B cell (primary cell): ENCODE data around the gene SS18L1. TPM values are rescaled to one million over a fixed set of nuclear protein-coding genes. Genes with fewer than 3 reads are reported as not detected.

Experiments used
- ATAC-seq: fragments of 200-7000 bp; cut with Tn5 transposase; one replicate; pipeline ENCODE4 v1.10.0; 2021; ENCODE audit warnings: low read depth, mild to moderate bottlenecking, moderate number of reproducible peaks, moderate library complexity
- CTCF ChIA-PET: fragments of 350-600 bp; sonication (Branson Sonifier 250); formaldehyde crosslinking; loops from one replicate; lab custom pipeline; 2021; ENCODE audit warnings: antibody characterized with exemption, inconsistent platforms; lab: Charles Lee
- POLR2A ChIA-PET: fragments of 350-600 bp; sonication (Branson Sonifier 250); formaldehyde crosslinking; loops from one replicate; lab custom pipeline; 2021; ENCODE audit warnings: antibody characterized with exemption; lab: Charles Lee
- DNase-seq: peaks from one replicate; pipeline ENCODE4 v3.0.0; 2013
- H2AFZ ChIP-seq: 2 replicates; pipeline ENCODE4 v1.6.1; 2012; ENCODE audit warnings: mild to moderate bottlenecking, low read depth, low read length; ENCODE audit not compliant: insufficient read depth, poor library complexity, severe bottlenecking
- H3K27ac ChIP-seq, 2 donors: 1 replicate in 1 of 2; 2 replicates in 1 of 2; pipeline ENCODE4 v1.5.1; 2012 to 2013; ENCODE audit warnings: low read length in 2 of 2, mild to moderate bottlenecking in 2 of 2, moderate library complexity in 1 of 2
- H3K27me3 ChIP-seq, 4 experiments: fragments of 200-600 bp in 1 of 4; sonication (generic) in 1 of 4; replicated peaks in 1 of 4; 1 replicate in 2 of 4; 2 replicates in 2 of 4; pipeline versions ENCODE4 v1.6.1 to v1.7.0; 2013 to 2016; ENCODE audit warnings: low read length in 3 of 4, mild to moderate bottlenecking in 2 of 4, mixed read lengths in 1 of 4, moderate library complexity in 1 of 4; ENCODE audit not compliant: insufficient read depth in 4 of 4, control insufficient read depth in 3 of 4; ENCODE audit errors: control extremely low read depth in 1 of 4
- H3K36me3 ChIP-seq, 2 experiments: replicated peaks in 1 of 2; 1 replicate in 1 of 2; 2 replicates in 1 of 2; pipeline versions ENCODE4 v1.6.1 to v1.7.1; 2013; ENCODE audit warnings: low read length in 1 of 2; ENCODE audit not compliant: insufficient read depth in 2 of 2, control insufficient read depth in 1 of 2; ENCODE audit errors: control extremely low read depth in 1 of 2, extremely low read depth in 1 of 2
- H3K4me1 ChIP-seq, 2 donors: fragments of 200-600 bp in 1 of 2; sonication (generic) in 1 of 2; 1 replicate in 1 of 2; 2 replicates in 1 of 2; pipeline versions ENCODE4 v1.5.1 to v1.6.1; 2013 to 2017; ENCODE audit warnings: low read length in 2 of 2; ENCODE audit not compliant: control insufficient read depth in 2 of 2, insufficient read depth in 2 of 2
- H3K4me2 ChIP-seq: replicated peaks from 2 replicates; pipeline ENCODE3; 2012; ENCODE audit warnings: mild to moderate bottlenecking, low read depth, low read length; ENCODE audit not compliant: poor library complexity, severe bottlenecking
- H3K4me3 ChIP-seq, 5 experiments: fragments of 200-600 bp in 1 of 5; sonication (generic) in 1 of 5; 1 replicate in 3 of 5; 2 replicates in 2 of 5; pipeline versions ENCODE4 v1.5.1 to v1.7.0; 2011 to 2016; ENCODE audit warnings: low read length in 4 of 5, mild to moderate bottlenecking in 4 of 5, low read depth in 2 of 5, control low read depth in 1 of 5, moderate library complexity in 1 of 5; ENCODE audit not compliant: insufficient read depth in 1 of 5; ENCODE audit errors: control extremely low read depth in 1 of 5, extremely low read depth in 1 of 5
- H3K79me2 ChIP-seq: fragments of 200-600 bp; sonication (generic); one replicate; pipeline ENCODE4 v1.6.0; 2016; ENCODE audit warnings: low read length; ENCODE audit not compliant: control insufficient read depth, insufficient read depth
- H3K9ac ChIP-seq: fragments of 200-600 bp; sonication (generic); 2 replicates; pipeline ENCODE4 v1.6.1; 2017; ENCODE audit warnings: mild to moderate bottlenecking, low read length, moderate library complexity
- H3K9me3 ChIP-seq, 3 donors: one replicate each; pipeline versions ENCODE4 v1.6.1 to v1.7.1; 2013; ENCODE audit warnings: low read length in 2 of 3; ENCODE audit not compliant: control insufficient read depth in 2 of 3, insufficient read depth in 1 of 3; ENCODE audit errors: control extremely low read depth in 1 of 3
- H4K20me1 ChIP-seq: 2 replicates; pipeline ENCODE4 v1.6.0; 2012; ENCODE audit warnings: mild to moderate bottlenecking, low read length; ENCODE audit not compliant: insufficient read depth, control insufficient read depth, poor library complexity, severe bottlenecking
- H3K27ac Mint-ChIP-seq: one replicate; pipeline ENCODE4 v1.8.0; 2021; ENCODE audit warnings: mixed read lengths
- H3K27me3 Mint-ChIP-seq: one replicate; pipeline ENCODE4 v1.8.0; 2021; ENCODE audit warnings: mixed read lengths
- H3K4me1 Mint-ChIP-seq: one replicate; pipeline ENCODE4 v1.8.0; 2021; ENCODE audit warnings: mixed read lengths
- H3K4me3 Mint-ChIP-seq: one replicate; pipeline ENCODE4 v1.8.0; 2021; ENCODE audit warnings: mixed read lengths
- H3K9me3 Mint-ChIP-seq: one replicate; pipeline ENCODE4 v1.8.0; 2022; ENCODE audit warnings: mixed read lengths; ENCODE audit not compliant: insufficient read depth
- EZH2 ChIP-seq: IDR thresholded peaks from 2 replicates; pipeline ENCODE4 v1.6.1; 2012; ENCODE audit warnings: borderline replicate concordance, low read depth, mild to moderate bottlenecking, moderate library complexity, low read length; ENCODE audit not compliant: insufficient read depth, poor library complexity, severe bottlenecking
- WGBS: methylation state at CpG from one replicate; pipeline ENCODE4 v1.1.5; 2013; ENCODE audit warnings: missing lambda C conversion rate; ENCODE audit not compliant: insufficient coverage; 5-methylcytosine and 5-hydroxymethylcytosine counted together
- intact Hi-C: fragments of 100-400 bp; cut with micrococcal nuclease; formaldehyde crosslinking; loops from one replicate; pipeline ENCODE4 v1.10.0; 2022
- polyA plus RNA-seq: library from polyadenylated mRNA; depleted of rRNA; stranded (reverse); fragments of >200 nt; gene quantifications from 2 replicates; pipeline ENCODE4 v1.2.3, GENCODE V29; 2012
- total RNA-seq, 2 donors: library from RNA; stranded (reverse); fragments of 120-200 nt in 1 of 2; gene quantifications; 1 replicate in 1 of 2; 2 replicates in 1 of 2; pipeline versions ENCODE4 v1.2.3 to v1.2.4, GENCODE V29; 2013 to 2022
- TF ChIP-seq, protein P1 (sequence below): fragments of 200-600 bp; IDR thresholded peaks from one replicate; pipeline ENCODE4 v1.8.0; 2022; ENCODE audit warnings: antibody characterized with exemption, mild to moderate bottlenecking

Gene SS18L1
- total and polyA plus RNA-seq, 2 donors (not counting 1 experiment from before 2014, with no cell fraction given): 15.4 to 20.7 TPM

DNA sequence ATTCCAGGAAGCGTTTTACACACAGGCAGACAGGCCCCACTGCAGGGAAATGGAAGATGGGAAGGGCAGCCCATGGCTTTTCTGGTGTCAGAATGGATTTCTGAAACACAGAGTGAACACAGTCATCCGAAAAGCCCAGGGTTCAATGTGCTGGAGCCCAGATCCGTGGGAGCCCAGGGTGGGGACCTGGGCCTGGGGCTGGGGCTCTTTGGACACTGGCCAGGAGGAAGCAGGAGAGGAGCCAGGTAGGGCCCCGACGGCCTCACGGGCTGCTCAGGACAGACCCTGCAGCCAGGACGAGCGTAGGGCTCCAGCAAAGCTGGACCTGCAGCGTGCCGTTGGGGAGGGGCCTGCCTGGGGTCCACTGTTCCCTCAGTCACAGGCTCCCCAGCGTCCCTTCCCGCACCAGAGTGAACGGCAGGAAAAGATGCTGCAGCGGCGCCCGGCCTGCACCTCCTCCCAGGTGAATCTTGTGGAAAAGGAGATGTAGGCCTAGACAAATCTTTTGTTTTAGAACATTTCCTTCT is 45.6 kb upstream of the SS18L1 start:
- no peak overlapping the region for H3K4me3 Mint-ChIP-seq
- WGBS: 89% methylated on average over 10 of the region's 16 CpGs
- H3K27me3 Mint-ChIP-seq: peaks cover 15% of the 10 kb centered on the region
- Histone ChIP-seq H4K20me1 (no peaks in the 10 kb centered on the region), H3K27me3 (peaks cover 0 to 13% (median 3%) of the 10 kb centered on the region in 4 experiments), H3K4me2 (no peak overlapping the region), H3K36me3 (no peaks in the 10 kb centered on the region), H3K4me1 (no peaks in the 10 kb centered on the region), H3K79me2 (no peaks in the 10 kb centered on the region), H3K9me3 (peaks cover 0 to 52% (median 13%) of the 10 kb centered on the region in 3 donors), H3K27ac (no peak overlapping the region), H3K4me3 (no peak overlapping the region), H3K9ac (no peak overlapping the region), H2AFZ (no peak overlapping the region)
- peaks cover 5% of the 10 kb centered on the region for H3K9me3 Mint-ChIP-seq
- CTCF ChIA-PET: no interaction called here
- no peak for TF ChIP-seq EZH2
- TF ChIP-seq, protein P1, sequence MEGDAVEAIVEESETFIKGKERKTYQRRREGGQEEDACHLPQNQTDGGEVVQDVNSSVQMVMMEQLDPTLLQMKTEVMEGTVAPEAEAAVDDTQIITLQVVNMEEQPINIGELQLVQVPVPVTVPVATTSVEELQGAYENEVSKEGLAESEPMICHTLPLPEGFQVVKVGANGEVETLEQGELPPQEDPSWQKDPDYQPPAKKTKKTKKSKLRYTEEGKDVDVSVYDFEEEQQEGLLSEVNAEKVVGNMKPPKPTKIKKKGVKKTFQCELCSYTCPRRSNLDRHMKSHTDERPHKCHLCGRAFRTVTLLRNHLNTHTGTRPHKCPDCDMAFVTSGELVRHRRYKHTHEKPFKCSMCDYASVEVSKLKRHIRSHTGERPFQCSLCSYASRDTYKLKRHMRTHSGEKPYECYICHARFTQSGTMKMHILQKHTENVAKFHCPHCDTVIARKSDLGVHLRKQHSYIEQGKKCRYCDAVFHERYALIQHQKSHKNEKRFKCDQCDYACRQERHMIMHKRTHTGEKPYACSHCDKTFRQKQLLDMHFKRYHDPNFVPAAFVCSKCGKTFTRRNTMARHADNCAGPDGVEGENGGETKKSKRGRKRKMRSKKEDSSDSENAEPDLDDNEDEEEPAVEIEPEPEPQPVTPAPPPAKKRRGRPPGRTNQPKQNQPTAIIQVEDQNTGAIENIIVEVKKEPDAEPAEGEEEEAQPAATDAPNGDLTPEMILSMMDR: no peak
- intact Hi-C loops: no loop called here
- ATAC-seq: no peak
- H3K27ac Mint-ChIP-seq: no peak overlapping the region
- no peaks in the 10 kb centered on the region for H3K4me1 Mint-ChIP-seq
- POLR2A ChIA-PET: no interaction called here
- DNase-seq: no peak

DNA sequence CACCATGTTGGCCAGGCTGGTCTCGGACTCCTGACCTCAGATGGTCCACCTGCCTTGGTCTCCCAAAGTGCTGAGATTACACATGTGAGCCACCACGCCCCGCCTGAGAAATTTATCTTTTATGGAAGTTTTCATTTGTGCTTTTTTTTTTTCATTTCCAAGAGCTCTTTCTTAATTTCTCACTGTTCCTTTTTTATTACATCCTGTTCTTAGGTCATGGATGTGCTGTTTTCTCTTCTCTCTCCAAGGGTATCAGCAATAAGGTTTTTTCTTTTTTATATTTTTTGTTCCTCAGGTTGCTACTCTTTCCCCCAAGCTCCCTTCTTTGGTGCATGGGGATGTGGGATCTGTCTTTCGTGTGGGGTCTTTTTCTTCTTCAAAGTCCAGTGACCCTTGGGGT is 42.5 kb upstream of the SS18L1 start:
- Mint-ChIP-seq H3K27me3 (peaks cover 9% of the 10 kb centered on the region), H3K9me3 (peaks cover 11% of the 10 kb centered on the region), H3K4me1 (no peaks in the 10 kb centered on the region), H3K4me3 (no peak overlapping the region), H3K27ac (no peak overlapping the region)
- no peaks in the 10 kb centered on the region for H3K79me2 ChIP-seq
- POLR2A ChIA-PET: no interaction called here
- no peaks in the 10 kb centered on the region for H4K20me1 ChIP-seq
- no peak overlapping the region for H3K9ac ChIP-seq
- no peak overlapping the region for H3K27ac ChIP-seq
- intact Hi-C loops: no loop called here
- no peak overlapping the region for H3K4me3 ChIP-seq
- H3K4me1 ChIP-seq: no peaks in the 10 kb centered on the region
- H3K36me3 ChIP-seq: no peaks in the 10 kb centered on the region
- ATAC-seq (no peak), DNase-seq (no peak)
- CTCF ChIA-PET: no interaction called here
- H2AFZ ChIP-seq: no peak overlapping the region
- H3K4me2 ChIP-seq: no peak overlapping the region
- no peak for TF ChIP-seq EZH2
- TF ChIP-seq, protein P1: no peak
- 100% methylated on average over 1 of the region's 4 CpGs for WGBS
- H3K9me3 ChIP-seq: peaks cover 0 to 72% (median 16%) of the 10 kb centered on the region in 3 donors
- peaks cover 0 to 13% (median 3%) of the 10 kb centered on the region in 4 experiments for H3K27me3 ChIP-seq
